Sigmoid colon (tissue), 7 donors: Measurements from ENCODE around the gene PRCC. TPM values are rescaled to one million over a fixed set of nuclear protein-coding genes. Genes with fewer than 3 reads are reported as not detected.

Source experiments
- DNase-seq: peaks from one replicate; pipeline ENCODE4 v3.0.0-alpha.2; 2019
- H3K27ac ChIP-seq, 4 donors: fragments of 200-600 bp; sonication (generic); one replicate each; pipeline ENCODE4 v1.5.1; 2016 to 2019; ENCODE audit warnings: mild to moderate bottlenecking in 1 of 4
- H3K27me3 ChIP-seq, 3 donors: fragments of 200-600 bp; sonication (generic); one replicate each; pipeline ENCODE4 v1.5.1; 2019; ENCODE audit warnings: mild to moderate bottlenecking in 1 of 3
- H3K36me3 ChIP-seq, 4 donors: fragments of 200-600 bp; sonication (generic); one replicate each; pipeline ENCODE4 v1.5.1; 2016 to 2019
- H3K4me1 ChIP-seq, 4 donors: fragments of 200-600 bp; sonication (generic); one replicate each; pipeline ENCODE4 v1.5.1; 2017 to 2019
- H3K4me3 ChIP-seq, 4 donors: fragments of 200-600 bp; sonication (generic); one replicate each; pipeline ENCODE4 v1.5.1; 2017 to 2019; ENCODE audit warnings: mild to moderate bottlenecking in 2 of 4, moderate library complexity in 1 of 4
- H3K9me3 ChIP-seq, 4 donors: fragments of 200-600 bp in 3 of 4; sonication (generic) in 3 of 4; one replicate each; pipeline versions ENCODE4 v1.5.1 to v1.6.1; 2013 to 2019
- CTCF ChIP-seq, 4 experiments: fragments of 450-650 bp in 3 of 4; fragments of 200-600 bp in 1 of 4; IDR thresholded peaks; one replicate each; pipeline ENCODE4 v1.5.1; 2016 to 2019; ENCODE audit warnings: antibody characterized with exemption in 4 of 4, mild to moderate bottlenecking in 3 of 4, moderate library complexity in 2 of 4
- EP300 ChIP-seq, 4 donors: sonication (generic); formaldehyde crosslinking; IDR thresholded peaks; one replicate each; pipeline ENCODE4 v1.6.1; 2017; ENCODE audit warnings: antibody characterized with exemption in 4 of 4
- POLR2A ChIP-seq, 2 donors: fragments of 450-650 bp; IDR thresholded peaks; one replicate each; pipeline ENCODE4 v1.6.1; 2016; ENCODE audit warnings: antibody characterized with exemption in 2 of 2, mild to moderate bottlenecking in 2 of 2, moderate library complexity in 2 of 2
- POLR2AphosphoS5 ChIP-seq, 4 donors: sonication (generic); formaldehyde crosslinking; IDR thresholded peaks; one replicate each; pipeline ENCODE4 v1.6.1; 2017; ENCODE audit warnings: antibody characterized with exemption in 4 of 4
- WGBS, 2 donors: extraction: QIAGEN DNeasy Blood & Tissue Kit; methylation state at CpG; one replicate each; pipeline ENCODE4 v1.1.7; 2013; 5-methylcytosine and 5-hydroxymethylcytosine counted together
- intact Hi-C: fragments of 100-400 bp; cut with DNase I; formaldehyde crosslinking; loops from one replicate; pipeline ENCODE4 v1.15.1; 2023
- polyA plus RNA-seq, 3 donors: library from polyadenylated mRNA; stranded (reverse); fragments of 200-250 nt; gene quantifications; one replicate each; pipeline ENCODE4 v1.2.3, GENCODE V29; 2013
- total RNA-seq, 4 donors: library from RNA; depleted of rRNA; stranded (reverse); fragments of >200 nt; gene quantifications; one replicate each; pipeline ENCODE4 v1.1.0, GENCODE V29; 2016
- donor health status: healthy with polysubstance abuse.
- donor health status: Bipolar disorder and iron deficiency.
- donor health status: healthy.

The PRCC gene
- total and polyA plus RNA-seq, 7 donors: 27.5 to 49.7 (median 34.1) TPM

- Histone ChIP-seq H3K36me3 (no peaks in the 10 kb centered on the region), H3K9me3 (no peaks in the 10 kb centered on the region), H3K4me3 (no peak overlapping the region), H3K27ac (no peak overlapping the region), H3K27me3 (no peaks in the 10 kb centered on the region), H3K4me1 (no peaks in the 10 kb centered on the region)
- intact Hi-C loops: no loop called here
- DNase-seq: no peak
- TF ChIP-seq POLR2A (IDR thresholded peaks at IDR 0.05) (no peak), EP300 (IDR thresholded peaks at IDR 0.05) (no peak), POLR2AphosphoS5 (IDR thresholded peaks at IDR 0.05) (no peak)
- WGBS, 2 donors: 39 to 68% methylated on average over 1 of the region's 1 CpG
Observed at GRCh38 chr1:156826630-156827029, 59.3 kb downstream of the PRCC start.

GRCh38 chr1:156828400-156829124 is 61.2 kb downstream of the PRCC start:
- WGBS, 2 donors: 72 to 75% methylated on average over 18 of the region's 18 CpGs
- DNase-seq: no peak
- intact Hi-C loops: no loop called here
- Histone ChIP-seq H3K27ac (no peak overlapping the region), H3K36me3 (no peaks in the 10 kb centered on the region), H3K27me3 (no peaks in the 10 kb centered on the region), H3K9me3 (no peaks in the 10 kb centered on the region), H3K4me1 (no peaks in the 10 kb centered on the region), H3K4me3 (no peak overlapping the region)
- TF ChIP-seq POLR2AphosphoS5 (IDR thresholded peaks at IDR 0.05): no peak
- no peak for TF ChIP-seq EP300 (IDR thresholded peaks at IDR 0.05)
- no peak for TF ChIP-seq CTCF (IDR thresholded peaks at IDR 0.05)
- TF ChIP-seq POLR2A (IDR thresholded peaks at IDR 0.05): no peak

DNA sequence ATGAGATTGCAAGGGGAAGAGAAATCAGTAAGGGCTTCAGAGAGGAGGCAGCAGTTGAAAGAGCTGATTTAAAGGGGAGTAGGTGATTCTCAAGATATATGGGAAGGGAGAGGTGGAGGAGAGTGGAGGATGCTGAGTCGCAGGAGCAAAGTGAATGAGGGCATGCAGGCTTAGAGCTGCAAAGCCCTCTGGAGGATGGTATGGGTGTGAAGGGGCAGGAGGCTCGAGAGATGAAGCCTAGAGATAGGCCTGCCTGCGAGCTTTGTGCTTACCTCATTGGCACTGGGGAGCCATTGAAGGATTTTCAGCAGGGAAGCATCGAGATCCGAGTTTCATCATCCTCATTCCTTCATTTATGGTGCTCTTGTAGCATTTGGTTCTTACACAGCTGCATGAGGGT is 65.1 kb downstream of the PRCC start:
- peaks cover 0 to 12% (median 0%) of the 10 kb centered on the region in 3 donors for H3K27me3 ChIP-seq
- TF ChIP-seq POLR2AphosphoS5 (IDR thresholded peaks at IDR 0.05): no peak
- TF ChIP-seq EP300 (IDR thresholded peaks at IDR 0.05): no peak
- TF ChIP-seq POLR2A (IDR thresholded peaks at IDR 0.05): no peak
- TF ChIP-seq CTCF (IDR thresholded peaks at IDR 0.05): no peak
- no peak overlapping the region for H3K27ac ChIP-seq
- no peaks in the 10 kb centered on the region for H3K36me3 ChIP-seq
- no peaks in the 10 kb centered on the region for H3K4me1 ChIP-seq
- no peak for DNase-seq
- H3K9me3 ChIP-seq: no peaks in the 10 kb centered on the region
- intact Hi-C loops: loop anchor here (10.0 kb wide), 1 partner anchor 92 kb away; the partner anchor contains the start of gene LRRC71
- H3K4me3 ChIP-seq: no peak overlapping the region
- WGBS, 2 donors: 57 to 73% methylated on average over 5 of the region's 5 CpGs

DNA sequence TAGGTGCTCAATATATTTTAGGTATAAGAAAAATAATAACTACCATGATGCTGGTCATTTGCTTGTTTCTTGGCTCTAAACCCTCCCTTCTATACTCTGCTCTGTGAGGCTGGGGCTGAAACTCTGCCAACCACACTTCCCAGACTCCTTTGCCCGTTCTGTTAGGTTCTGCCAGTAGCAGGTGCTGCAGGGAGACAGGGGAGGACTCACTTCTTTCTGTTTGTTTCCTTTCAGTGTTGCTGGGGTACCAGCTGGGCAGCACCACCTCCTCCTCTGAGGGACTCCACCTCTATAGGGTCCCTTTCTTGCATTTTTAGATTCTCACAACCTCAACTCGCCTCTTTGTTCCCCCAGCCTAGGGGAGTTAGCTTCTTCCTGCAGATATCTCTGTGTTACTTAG is 66.3 kb downstream of the PRCC start:
- intact Hi-C loops: loop anchor here (2.0 to 10.0 kb wide), 2 partner anchors 71 to 91 kb away; partner anchors contain the start of gene LRRC71
- Histone ChIP-seq H3K9me3 (no peaks in the 10 kb centered on the region), H3K4me1 (no peaks in the 10 kb centered on the region), H3K27me3 (peaks cover 0 to 22% (median 0%) of the 10 kb centered on the region in 3 donors), H3K36me3 (no peaks in the 10 kb centered on the region), H3K4me3 (no peak overlapping the region), H3K27ac (no peak overlapping the region)
- TF ChIP-seq POLR2AphosphoS5 (IDR thresholded peaks at IDR 0.05): no peak
- no peak for TF ChIP-seq CTCF (IDR thresholded peaks at IDR 0.05)
- TF ChIP-seq EP300 (IDR thresholded peaks at IDR 0.05): no peak
- TF ChIP-seq POLR2A (IDR thresholded peaks at IDR 0.05): no peak
- no peak for DNase-seq
- 44 to 45% methylated on average over 2 of the region's 2 CpGs for WGBS, 2 donors

DNA sequence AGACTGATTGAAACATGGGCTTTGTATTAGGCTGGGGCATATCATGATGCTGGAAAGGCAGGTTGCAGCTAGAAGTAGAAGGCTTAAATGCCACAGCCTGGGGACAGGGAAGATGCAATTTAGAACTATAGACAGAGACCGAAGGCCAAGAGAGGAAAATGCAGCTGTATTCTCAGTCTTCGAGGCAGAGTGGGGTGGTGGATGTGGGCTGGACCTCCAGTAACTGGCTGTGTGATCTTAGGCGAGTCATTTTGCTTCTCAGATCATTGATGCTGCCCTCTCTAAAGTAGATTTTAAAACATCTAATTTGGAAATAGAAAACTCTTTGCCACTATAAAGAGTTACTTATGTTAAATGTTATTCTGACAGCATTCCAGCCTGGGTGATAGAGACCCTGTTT is 67.0 kb downstream of the PRCC start:
- Histone ChIP-seq H3K27ac (no peak overlapping the region), H3K36me3 (no peaks in the 10 kb centered on the region), H3K4me1 (no peaks in the 10 kb centered on the region), H3K27me3 (peaks cover 0 to 29% (median 4%) of the 10 kb centered on the region in 3 donors), H3K9me3 (no peaks in the 10 kb centered on the region), H3K4me3 (no peak overlapping the region)
- intact Hi-C loops: loop anchor here (2.0 to 10.0 kb wide), 2 partner anchors 72 to 90 kb away; partner anchors contain the start of gene LRRC71
- DNase-seq: no peak
- WGBS, 2 donors: 64 to 83% methylated on average over 3 of the region's 3 CpGs
- TF ChIP-seq POLR2AphosphoS5 (IDR thresholded peaks at IDR 0.05) (no peak), POLR2A (IDR thresholded peaks at IDR 0.05) (no peak), CTCF (IDR thresholded peaks at IDR 0.05) (no peak), EP300 (IDR thresholded peaks at IDR 0.05) (no peak)
